GM23248 (cell line): ENCODE results near the gene SALL3.

ENCODE experiments used
- EZH2 ChIP-seq: fragments of 200-600 bp; sonication (generic); IDR thresholded peaks from 2 replicates; pipeline ENCODE4 v1.6.1; 2018; ENCODE audit warnings: antibody characterized with exemption, mild to moderate bottlenecking; ENCODE audit not compliant: insufficient read depth, poor library complexity, severe bottlenecking
- EZH2phosphoT487 ChIP-seq: fragments of 200-600 bp; sonication (generic); IDR thresholded peaks from 2 replicates; pipeline ENCODE4 v1.6.1; 2018; ENCODE audit warnings: antibody characterized with exemption, moderate library complexity, mild to moderate bottlenecking, low read depth; ENCODE audit not compliant: insufficient read depth

GRCh38 chr18:78972930-78973331 is 6.7 kb upstream of the SALL3 start:
- peak; percentile 32 for TF ChIP-seq EZH2
- no peak for TF ChIP-seq EZH2phosphoT487
